NCI-H82 treated with DMSO at 0.1 percent for 48 hours (cell line): ENCODE data around the gene JARID2.
"Not testable (repeated sequence)": the region's sequence is repeated elsewhere in the genome, so short reads cannot be mapped to it uniquely, and the experiment has no call there.

Source experiments
- DNase-seq: peaks from one replicate; lab custom pipeline; 2025; ENCODE audit not compliant: unreplicated experiment; lab: John Stamatoyannopoulos, UW

JARID2 gene

GRCh38 chr6:15533379-15534026 lies 287.6 kb downstream of the JARID2 start:
- no peak for DNase-seq

- DNase-seq = no peak
Observed at GRCh38 chr6:15534974-15535373, 289.1 kb downstream of the JARID2 start.

- no peak for DNase-seq
Observed at GRCh38 chr6:15535495-15536197, 289.8 kb downstream of the JARID2 start.

- DNase-seq = no peak
Observed at GRCh38 chr6:15536198-15536955, 290.5 kb downstream of the JARID2 start.

- no peak for DNase-seq
Observed at GRCh38 chr6:15538106-15538505, 292.2 kb downstream of the JARID2 start.

GRCh38 chr6:15538766-15539495 lies 293.1 kb downstream of the JARID2 start:
- DNase-seq = no peak

GRCh38 chr6:15539722-15540270 lies 293.9 kb downstream of the JARID2 start:
- DNase-seq = no peak

- not testable (repeated sequence) for DNase-seq
Observed at GRCh38 chr6:15543332-15543917, 297.6 kb downstream of the JARID2 start.

GRCh38 chr6:15544321-15544900 lies 298.5 kb downstream of the JARID2 start:
- DNase-seq = no peak

GRCh38 chr6:15546591-15546990 lies 300.7 kb downstream of the JARID2 start:
- no peak for DNase-seq

GRCh38 chr6:15547400-15547799 lies 301.5 kb downstream of the JARID2 start:
- DNase-seq = no peak

GRCh38 chr6:15549371-15549770 lies 303.5 kb downstream of the JARID2 start:
- DNase-seq = no peak

GRCh38 chr6:15550546-15551123 lies 304.8 kb downstream of the JARID2 start:
- DNase-seq = no peak

- no peak for DNase-seq
Observed at GRCh38 chr6:15551262-15551661, 305.4 kb downstream of the JARID2 start.

- DNase-seq = no peak
Observed at GRCh38 chr6:15551798-15552197, 305.9 kb downstream of the JARID2 start.

GRCh38 chr6:15553031-15553430 lies 307.2 kb downstream of the JARID2 start:
- no peak for DNase-seq

GRCh38 chr6:15553736-15554294 lies 307.9 kb downstream of the JARID2 start:
- no peak for DNase-seq

- no peak for DNase-seq
Observed at GRCh38 chr6:15554728-15555100, 308.8 kb downstream of the JARID2 start.

GRCh38 chr6:15555101-15556038 lies 309.5 kb downstream of the JARID2 start:
- no peak for DNase-seq
